Measurements from ENCODE around the gene PRIMPOL.

GRCh38 chr4:184722798-184723197, 73.3 kb downstream of the PRIMPOL start:
- no peak for TF ChIP-seq GATA3 (IDR thresholded peaks at IDR 0.05; ENCODE audit: low read depth, low read length)
- TF ChIP-seq GATA2 (IDR thresholded peaks at IDR 0.05; ENCODE audit: low read depth, low read length): no peak
